Cardiac muscle cell (in vitro differentiated cells and primary cell): Measurements from ENCODE around the gene LIPT2. TPM values are rescaled to one million over a fixed set of nuclear protein-coding genes. Genes with fewer than 3 reads are reported as not detected.

ENCODE experiments used
- DNase-seq, 2 donors: peaks; one replicate each; pipeline versions ENCODE4 v3.0.0 to v3.0.0-alpha.2; 2010 to 2017; ENCODE audit warnings: low read depth in 1 of 2, low spot score in 1 of 2
- H3K27ac ChIP-seq: fragments of 200-600 bp; sonication (generic); 2 replicates; pipeline ENCODE4 v1.5.1; 2016
- H3K27me3 ChIP-seq: fragments of 200-600 bp; sonication (generic); 2 replicates; pipeline ENCODE4 v1.6.0; 2016; ENCODE audit warnings: control low read depth
- H3K36me3 ChIP-seq: fragments of 200-600 bp; sonication (generic); 2 replicates; pipeline ENCODE4 v1.5.1; 2016; ENCODE audit warnings: control low read depth
- H3K4me1 ChIP-seq: fragments of 200-600 bp; sonication (generic); 2 replicates; pipeline ENCODE4 v1.8.1; 2017; ENCODE audit warnings: low read depth, mild to moderate bottlenecking, mixed run types
- H3K4me3 ChIP-seq: fragments of 200-600 bp; sonication (generic); 2 replicates; pipeline ENCODE4 v1.5.1; 2016; ENCODE audit warnings: mild to moderate bottlenecking
- H3K9me3 ChIP-seq: fragments of 200-600 bp; sonication (generic); 2 replicates; pipeline ENCODE4 v1.5.1; 2017; ENCODE audit warnings: low read depth, mild to moderate bottlenecking, control low read depth
- polyA plus RNA-seq: library from polyadenylated mRNA; unstranded; fragments of >200 nt; fragmentation: Nextera tagmentation; extraction: Ambion mirVana; gene quantifications from 2 replicates; pipeline ENCODE4 v1.2.1, GENCODE V29; 2016
- total RNA-seq: library from RNA; depleted of rRNA; stranded (reverse); fragments of >200 nt; gene quantifications from 2 replicates; pipeline ENCODE4 v1.2.3, GENCODE V29; 2016
- TF ChIP-seq, protein P1 (sequence below): IDR thresholded peaks from 2 replicates; pipeline ENCODE4 v1.5.1; 2012; ENCODE audit warnings: low read depth, mild to moderate bottlenecking, low read length

The LIPT2 gene
- total and polyA plus RNA-seq, 2 experiments from 2014 or later = 22.5 to 26.9 TPM

DNA sequence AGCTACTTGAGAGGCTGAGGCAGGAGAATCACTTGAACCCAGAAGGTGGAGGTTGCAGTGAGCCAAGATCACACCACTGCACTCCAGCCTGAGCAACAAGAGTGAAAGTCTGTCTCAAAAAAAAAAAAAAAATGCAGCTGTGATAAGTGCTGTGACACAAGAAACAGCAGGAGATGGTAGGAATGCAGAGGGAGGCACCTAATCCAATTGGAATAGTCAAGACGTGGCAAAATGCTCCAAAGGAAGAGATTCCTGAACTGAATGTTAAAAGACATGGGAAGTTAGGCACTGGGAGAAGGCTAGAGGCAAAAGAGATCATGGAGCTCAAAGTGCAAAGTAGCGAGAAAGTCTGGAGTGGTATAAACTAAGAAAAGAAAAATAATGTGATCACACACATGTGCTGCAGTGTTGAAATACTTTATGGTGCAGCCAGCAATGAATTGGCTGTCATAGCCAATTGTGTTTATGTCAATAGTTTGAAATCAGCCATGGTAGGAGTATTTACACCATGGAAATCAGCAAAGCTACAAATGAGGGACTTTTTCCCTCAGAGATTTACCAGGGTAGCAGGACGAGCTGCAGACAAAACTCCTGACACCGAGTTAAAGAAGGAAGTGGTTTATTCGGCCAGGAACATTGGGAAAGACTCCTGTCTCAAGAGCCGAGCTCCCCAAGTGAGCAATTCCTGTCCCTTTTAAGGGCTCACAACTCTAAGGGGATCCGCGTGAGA, 40.9 kb upstream of the LIPT2 start:
- Histone ChIP-seq H3K4me3 (no peak overlapping the region), H3K36me3 (no peaks in the 10 kb centered on the region), H3K9me3 (no peaks in the 10 kb centered on the region), H3K27me3 (no peaks in the 10 kb centered on the region), H3K4me1 (no peaks in the 10 kb centered on the region), H3K27ac (no peak overlapping the region)
- TF ChIP-seq, protein P1, sequence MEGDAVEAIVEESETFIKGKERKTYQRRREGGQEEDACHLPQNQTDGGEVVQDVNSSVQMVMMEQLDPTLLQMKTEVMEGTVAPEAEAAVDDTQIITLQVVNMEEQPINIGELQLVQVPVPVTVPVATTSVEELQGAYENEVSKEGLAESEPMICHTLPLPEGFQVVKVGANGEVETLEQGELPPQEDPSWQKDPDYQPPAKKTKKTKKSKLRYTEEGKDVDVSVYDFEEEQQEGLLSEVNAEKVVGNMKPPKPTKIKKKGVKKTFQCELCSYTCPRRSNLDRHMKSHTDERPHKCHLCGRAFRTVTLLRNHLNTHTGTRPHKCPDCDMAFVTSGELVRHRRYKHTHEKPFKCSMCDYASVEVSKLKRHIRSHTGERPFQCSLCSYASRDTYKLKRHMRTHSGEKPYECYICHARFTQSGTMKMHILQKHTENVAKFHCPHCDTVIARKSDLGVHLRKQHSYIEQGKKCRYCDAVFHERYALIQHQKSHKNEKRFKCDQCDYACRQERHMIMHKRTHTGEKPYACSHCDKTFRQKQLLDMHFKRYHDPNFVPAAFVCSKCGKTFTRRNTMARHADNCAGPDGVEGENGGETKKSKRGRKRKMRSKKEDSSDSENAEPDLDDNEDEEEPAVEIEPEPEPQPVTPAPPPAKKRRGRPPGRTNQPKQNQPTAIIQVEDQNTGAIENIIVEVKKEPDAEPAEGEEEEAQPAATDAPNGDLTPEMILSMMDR = no peak
- DNase-seq = no peak

- H3K27ac ChIP-seq = no peak overlapping the region
- no peak overlapping the region for H3K4me3 ChIP-seq
- TF ChIP-seq, protein P1 = no peak
- no peak for DNase-seq
- no peaks in the 10 kb centered on the region for H3K4me1 ChIP-seq
- H3K36me3 ChIP-seq = no peaks in the 10 kb centered on the region
- no peaks in the 10 kb centered on the region for H3K27me3 ChIP-seq
- no peaks in the 10 kb centered on the region for H3K9me3 ChIP-seq
These were observed 39.9 kb upstream of the LIPT2 start for GRCh38 chr11:74533421-74533820.

DNA sequence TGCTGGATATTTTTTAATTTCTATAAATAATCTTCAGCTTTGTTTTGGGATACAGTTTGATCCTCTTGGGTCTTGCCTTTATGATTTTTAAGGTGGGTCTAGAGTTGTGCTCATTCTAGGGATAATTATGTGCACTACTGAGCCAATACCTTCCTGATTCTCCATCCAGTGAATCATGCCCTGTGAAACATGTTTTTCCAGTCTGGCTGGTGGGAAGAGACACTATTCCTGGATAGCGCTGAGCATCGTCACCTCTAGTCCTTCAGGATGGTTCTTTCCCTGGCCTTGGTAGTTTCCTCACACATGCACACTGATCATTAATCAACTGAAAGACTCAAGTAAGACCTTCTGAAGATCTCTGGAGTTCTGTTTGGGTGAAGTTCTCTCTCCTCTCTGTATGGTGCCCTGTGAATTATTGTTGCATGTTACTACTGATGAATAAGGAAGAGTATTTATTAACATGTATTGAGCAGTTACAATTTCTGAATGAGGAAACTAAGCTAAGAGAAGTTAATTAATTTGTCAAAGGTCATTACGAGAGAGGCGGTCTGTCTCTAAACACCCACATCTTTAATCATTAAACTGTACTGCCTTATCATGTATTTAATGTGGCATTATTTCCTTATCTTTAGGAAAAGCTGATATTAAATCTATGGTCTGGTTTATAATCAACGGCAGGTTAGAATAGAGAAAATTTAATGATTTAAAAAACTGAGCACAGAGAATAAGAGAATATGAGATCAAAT, 39.1 kb upstream of the LIPT2 start:
- Histone ChIP-seq H3K4me1 (no peaks in the 10 kb centered on the region), H3K9me3 (no peaks in the 10 kb centered on the region), H3K4me3 (no peak overlapping the region), H3K27ac (no peak overlapping the region), H3K27me3 (no peaks in the 10 kb centered on the region), H3K36me3 (no peaks in the 10 kb centered on the region)
- TF ChIP-seq, protein P1 = no peak
- DNase-seq = no peak

- Histone ChIP-seq H3K4me3 (no peak overlapping the region), H3K4me1 (no peaks in the 10 kb centered on the region), H3K36me3 (no peaks in the 10 kb centered on the region), H3K27me3 (no peaks in the 10 kb centered on the region), H3K9me3 (no peaks in the 10 kb centered on the region), H3K27ac (no peak overlapping the region)
- TF ChIP-seq, protein P1 = no peak
- DNase-seq = no peak
These were observed 31.5 kb upstream of the LIPT2 start for GRCh38 chr11:74524978-74525377.

- Histone ChIP-seq H3K4me3 (no peak overlapping the region), H3K4me1 (no peaks in the 10 kb centered on the region), H3K9me3 (no peaks in the 10 kb centered on the region), H3K36me3 (no peaks in the 10 kb centered on the region), H3K27me3 (no peaks in the 10 kb centered on the region), H3K27ac (no peak overlapping the region)
- TF ChIP-seq, protein P1 = no peak
- no peak for DNase-seq
These were observed 31.0 kb upstream of the LIPT2 start for GRCh38 chr11:74524501-74524900.
